ENCODE data around the gene SMARCC1.

- no peak for TF ChIP-seq REST (IDR thresholded peaks at IDR 0.05; ENCODE audit: insufficient read depth in 1 of 2, low read depth in 2 of 2, low read length in 1 of 2)
- TF ChIP-seq CTCF (IDR thresholded peaks at IDR 0.05) = no peak
- TF ChIP-seq POLR2AphosphoS5 (IDR thresholded peaks at IDR 0.05; ENCODE audit: low read depth, low read length) = no peak
- no peak for TF ChIP-seq TCF7L2 (IDR thresholded peaks at IDR 0.05; ENCODE audit: low read depth, low read length)
These were observed 29.0 kb downstream of the SMARCC1 start for GRCh38 chr3:47752716-47753115.

Measured in Panc1 (cell line).